Cortex of kidney (tissue), 1 donor: ENCODE measurements around the gene ARHGAP10.

Source experiments
- DNase-seq: peaks from one replicate; lab custom pipeline; 2025; lab: John Stamatoyannopoulos, UW

Gene ARHGAP10, protein sequence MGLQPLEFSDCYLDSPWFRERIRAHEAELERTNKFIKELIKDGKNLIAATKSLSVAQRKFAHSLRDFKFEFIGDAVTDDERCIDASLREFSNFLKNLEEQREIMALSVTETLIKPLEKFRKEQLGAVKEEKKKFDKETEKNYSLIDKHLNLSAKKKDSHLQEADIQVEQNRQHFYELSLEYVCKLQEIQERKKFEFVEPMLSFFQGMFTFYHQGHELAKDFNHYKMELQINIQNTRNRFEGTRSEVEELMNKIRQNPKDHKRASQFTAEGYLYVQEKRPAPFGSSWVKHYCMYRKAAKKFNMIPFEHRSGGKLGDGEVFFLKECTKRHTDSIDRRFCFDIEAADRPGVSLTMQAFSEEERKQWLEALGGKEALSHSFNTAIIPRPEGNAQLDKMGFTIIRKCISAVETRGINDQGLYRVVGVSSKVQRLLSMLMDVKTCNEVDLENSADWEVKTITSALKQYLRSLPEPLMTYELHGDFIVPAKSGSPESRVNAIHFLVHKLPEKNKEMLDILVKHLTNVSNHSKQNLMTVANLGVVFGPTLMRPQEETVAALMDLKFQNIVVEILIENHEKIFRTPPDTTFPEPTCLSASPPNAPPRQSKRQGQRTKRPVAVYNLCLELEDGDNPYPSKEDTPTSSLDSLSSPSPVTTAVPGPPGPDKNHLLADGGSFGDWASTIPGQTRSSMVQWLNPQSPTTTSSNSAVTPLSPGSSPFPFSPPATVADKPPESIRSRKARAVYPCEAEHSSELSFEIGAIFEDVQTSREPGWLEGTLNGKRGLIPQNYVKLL

DNA sequence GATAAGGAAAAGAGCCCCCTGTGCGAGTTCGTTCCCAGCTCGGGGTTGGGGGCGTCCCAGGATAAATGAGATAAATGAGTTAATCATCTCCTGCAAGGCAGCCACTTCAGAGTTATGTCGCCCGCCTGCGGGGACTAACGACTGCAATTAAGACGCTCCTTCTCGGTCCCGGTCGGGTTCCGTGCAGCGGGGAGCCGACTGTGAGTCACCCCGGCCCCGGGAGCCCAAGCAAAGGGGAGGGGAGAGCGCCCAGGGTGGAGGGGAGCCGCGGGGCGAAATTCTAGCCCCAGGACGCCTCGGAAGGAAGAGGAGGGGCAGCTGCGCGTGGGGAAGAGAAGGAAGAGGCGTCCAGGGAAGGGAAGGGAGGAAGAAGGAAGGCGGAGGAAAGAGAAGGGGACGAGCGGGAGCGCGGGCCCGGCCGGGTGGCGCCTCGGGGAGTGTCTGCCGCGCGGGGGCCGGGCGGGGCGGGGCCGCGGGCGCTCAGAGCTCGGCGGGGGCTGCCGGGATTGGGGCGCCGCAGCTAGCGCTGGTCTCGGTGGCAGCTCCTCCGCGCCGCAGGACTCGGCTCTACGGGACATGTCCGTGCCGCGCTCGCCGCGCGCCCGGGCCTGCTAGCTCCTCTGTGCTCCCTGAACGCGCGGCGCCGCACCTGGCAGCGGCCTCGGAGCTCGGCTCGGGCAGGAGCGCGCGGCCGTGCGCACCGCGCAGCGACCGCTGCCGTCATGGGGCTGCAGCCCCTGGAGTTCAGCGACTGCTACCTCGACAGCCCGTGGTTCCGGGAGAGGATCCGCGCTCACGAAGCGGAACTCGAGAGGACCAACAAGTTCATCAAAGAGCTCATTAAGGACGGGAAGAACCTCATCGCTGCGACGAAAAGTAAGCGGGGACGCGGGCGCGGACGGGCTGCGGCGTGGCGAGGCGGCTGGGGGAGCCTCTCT, at the start of gene ARHGAP10:
Gene ARHGAP10 (plus strand): TSS at position 509 of the 938 bp plus-strand sequence. CDS start 214 bp downstream, at position 723.
- DNase-seq: peak; percentile 29

- no peak for DNase-seq
These were observed 49.1 kb upstream of the ARHGAP10 start for GRCh38 chr4:147682755-147683154.

- DNase-seq: no peak
These were observed 48.7 kb upstream of the ARHGAP10 start for GRCh38 chr4:147683188-147683591.

DNA sequence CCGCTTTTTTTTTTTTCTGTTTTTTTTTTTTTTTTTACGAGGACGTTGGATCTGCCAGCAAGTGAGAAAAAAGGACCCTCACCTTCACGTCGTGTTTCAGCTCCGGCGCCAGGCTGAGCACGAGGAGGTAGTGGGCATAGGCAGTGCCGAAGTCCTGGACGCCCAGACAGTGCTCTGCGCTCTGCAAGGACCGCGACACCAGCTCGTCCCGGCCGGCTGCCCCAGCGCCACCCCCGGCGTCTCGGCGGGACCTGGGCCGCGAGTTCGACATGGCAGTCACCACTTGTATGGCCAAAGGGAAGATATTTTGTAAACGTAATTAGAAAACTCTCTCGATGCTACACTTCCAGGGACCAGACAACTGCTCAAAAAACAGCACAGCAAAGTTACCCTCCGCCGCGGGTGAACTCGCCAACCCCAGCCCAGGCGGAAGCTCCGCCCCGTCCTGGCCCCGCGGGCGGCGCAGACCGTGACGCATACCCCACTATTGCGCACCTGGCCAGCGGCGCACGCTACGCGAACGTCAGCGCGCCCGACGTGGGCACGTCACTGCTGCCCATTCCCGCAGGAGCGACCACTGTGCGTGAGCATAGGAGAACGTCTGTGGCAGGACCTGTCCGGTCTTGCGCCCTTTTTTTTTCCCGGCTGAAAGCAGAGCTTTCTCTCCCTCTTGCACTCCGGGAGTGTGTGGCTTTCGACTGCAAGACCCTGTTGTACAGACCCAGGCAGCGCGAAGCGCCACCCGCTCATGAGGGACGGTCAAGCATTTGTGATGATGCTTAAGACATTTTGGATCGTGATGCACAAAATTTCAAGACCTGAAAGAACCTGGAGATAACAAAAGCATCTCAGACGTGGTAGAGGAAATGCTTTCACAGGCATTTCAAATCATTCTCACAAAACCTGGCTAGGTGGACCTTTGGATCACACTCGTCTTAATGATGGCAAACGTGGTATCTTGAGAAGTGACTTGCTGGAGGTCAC, 47.9 kb upstream of the ARHGAP10 start, which contains the start of gene PRMT9:
Gene PRMT9 (minus strand): TSS at position 447 of the 984 bp plus-strand sequence. CDS start 176 bp downstream, at position 271.
- DNase-seq: peak; percentile 13

DNA sequence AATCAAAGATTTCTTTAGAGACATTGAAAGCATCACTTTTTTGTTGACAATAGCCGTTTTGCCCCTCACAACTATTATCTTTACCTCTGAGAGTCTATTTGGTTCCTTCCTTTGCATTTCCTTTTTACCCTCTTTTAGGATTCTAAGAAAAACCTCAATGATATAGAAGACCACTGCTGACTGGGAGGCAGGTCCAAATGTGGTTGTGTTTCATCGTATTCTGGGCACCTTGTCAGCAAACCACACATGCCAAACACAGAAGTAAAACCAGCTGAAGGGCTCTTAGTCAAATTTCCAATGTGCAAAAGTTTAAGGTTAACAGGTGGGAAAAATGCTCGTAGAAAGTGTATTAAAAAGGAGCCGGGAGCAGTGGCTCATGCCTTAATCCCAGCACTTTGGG, 42.8 kb upstream of the ARHGAP10 start:
- DNase-seq: no peak

- DNase-seq: no peak
These were observed 40.1 kb upstream of the ARHGAP10 start for GRCh38 chr4:147691820-147692219.

- no peak for DNase-seq
These were observed 38.7 kb upstream of the ARHGAP10 start for GRCh38 chr4:147693218-147693617.

GRCh38 chr4:147696866-147697265, 35.0 kb upstream of the ARHGAP10 start:
- DNase-seq: no peak

DNA sequence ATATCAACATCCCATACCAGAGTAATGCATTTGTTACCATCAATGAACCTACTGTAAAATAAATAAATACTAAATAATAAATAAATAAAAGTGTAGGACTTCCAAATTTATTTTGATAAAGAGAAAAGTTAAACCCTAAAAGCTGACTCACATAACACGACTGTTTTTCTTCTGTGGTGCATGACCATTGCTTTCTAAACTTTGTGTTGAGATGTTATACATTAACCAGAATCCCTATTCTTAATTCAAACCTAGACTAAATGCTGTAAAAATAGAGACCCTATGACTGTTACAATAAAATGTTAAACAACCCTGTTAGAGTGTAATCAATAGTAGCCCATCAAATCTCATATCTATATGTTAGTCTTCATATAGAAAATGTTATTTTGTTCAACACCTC, 27.0 kb upstream of the ARHGAP10 start:
- DNase-seq: no peak

DNA sequence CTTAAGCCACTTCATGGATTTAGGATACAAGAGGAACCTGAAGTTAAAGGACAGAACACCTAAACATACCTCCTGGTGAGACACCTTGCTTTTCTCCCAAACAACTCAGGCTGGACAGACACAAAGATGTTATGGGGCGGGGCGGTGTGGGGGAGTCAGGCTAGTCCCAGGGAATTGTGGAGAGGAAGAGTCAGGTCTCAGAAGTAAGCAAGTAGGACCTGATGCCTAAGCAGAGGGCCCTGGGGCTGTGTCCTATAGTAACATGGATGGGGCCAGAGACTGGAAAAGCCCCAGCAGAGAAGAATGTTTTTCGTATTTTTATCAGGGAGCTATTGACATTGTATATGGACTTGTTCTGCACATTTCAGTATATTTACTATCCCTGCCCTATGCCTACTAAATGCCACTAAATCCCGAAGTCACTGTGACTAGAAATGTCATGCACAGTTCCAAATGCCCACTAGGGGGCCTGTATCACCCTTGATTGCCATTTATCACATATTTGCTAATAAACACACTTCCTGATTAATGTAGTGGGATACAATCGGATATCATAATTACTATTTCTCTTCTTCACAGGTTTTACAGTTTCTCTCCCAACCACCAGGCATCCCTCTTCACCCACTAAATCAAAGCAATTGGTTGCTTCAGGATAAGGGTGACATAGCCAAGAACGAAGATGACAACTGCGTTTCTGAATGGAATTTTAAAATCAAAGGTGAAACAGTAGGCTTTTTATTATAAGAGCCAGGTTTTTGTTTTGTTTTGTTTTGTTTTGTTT, 23.8 kb upstream of the ARHGAP10 start:
- DNase-seq: no peak

GRCh38 chr4:147709999-147710398, 21.9 kb upstream of the ARHGAP10 start:
- DNase-seq: no peak

- DNase-seq: no peak
These were observed 17.1 kb upstream of the ARHGAP10 start for GRCh38 chr4:147714575-147715401.

DNA sequence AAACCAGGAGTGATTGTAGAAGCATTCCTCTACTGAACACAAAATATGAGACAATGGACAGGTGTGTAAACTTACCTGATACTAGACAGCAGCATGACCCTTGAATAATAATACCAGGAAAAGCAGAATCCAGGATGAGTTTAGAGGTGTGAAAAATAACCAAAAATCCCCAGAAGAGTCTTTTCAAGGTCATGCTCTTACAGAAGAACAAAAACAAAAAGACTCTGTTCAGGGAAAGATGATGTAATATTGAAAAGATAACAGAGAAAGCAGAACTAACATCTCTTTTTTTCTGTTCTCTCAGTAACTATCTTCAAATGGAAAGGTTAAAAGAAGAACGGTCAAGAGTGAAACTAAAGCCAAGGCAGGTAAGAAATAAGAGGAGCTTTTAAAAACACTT, 14.0 kb upstream of the ARHGAP10 start:
- DNase-seq: no peak

- no peak for DNase-seq
These were observed 8.6 kb upstream of the ARHGAP10 start for GRCh38 chr4:147723326-147723725.

- no peak for DNase-seq
These were observed 7.3 kb upstream of the ARHGAP10 start for GRCh38 chr4:147724468-147725201.

- no peak for DNase-seq
These were observed 6.2 kb upstream of the ARHGAP10 start for GRCh38 chr4:147725673-147726072.

DNA sequence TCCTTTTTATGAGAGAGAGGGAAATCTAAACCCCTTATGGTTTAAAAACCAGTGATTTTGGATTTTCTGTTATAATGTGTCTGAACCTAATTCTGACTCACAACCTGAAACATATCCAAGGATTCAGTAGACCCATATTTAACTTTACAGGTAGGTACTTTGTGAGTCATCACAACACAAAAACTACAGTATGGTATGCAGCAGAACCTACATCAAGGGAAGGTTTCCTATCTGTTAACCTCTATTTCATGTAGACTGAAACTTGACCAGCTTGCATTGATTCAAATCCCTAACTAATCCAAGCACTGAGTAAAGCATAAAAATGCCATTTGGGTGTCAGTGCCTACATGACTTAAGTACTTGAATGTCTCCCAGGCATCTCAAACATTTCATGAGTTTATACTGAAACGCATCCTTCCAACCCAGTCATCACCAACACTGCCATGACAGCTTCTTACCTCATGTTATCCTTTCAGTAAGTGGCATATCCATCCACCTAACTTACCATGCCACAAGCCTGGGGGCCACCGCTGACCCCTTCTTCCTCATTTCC, 4.3 kb upstream of the ARHGAP10 start:
- DNase-seq: no peak

DNA sequence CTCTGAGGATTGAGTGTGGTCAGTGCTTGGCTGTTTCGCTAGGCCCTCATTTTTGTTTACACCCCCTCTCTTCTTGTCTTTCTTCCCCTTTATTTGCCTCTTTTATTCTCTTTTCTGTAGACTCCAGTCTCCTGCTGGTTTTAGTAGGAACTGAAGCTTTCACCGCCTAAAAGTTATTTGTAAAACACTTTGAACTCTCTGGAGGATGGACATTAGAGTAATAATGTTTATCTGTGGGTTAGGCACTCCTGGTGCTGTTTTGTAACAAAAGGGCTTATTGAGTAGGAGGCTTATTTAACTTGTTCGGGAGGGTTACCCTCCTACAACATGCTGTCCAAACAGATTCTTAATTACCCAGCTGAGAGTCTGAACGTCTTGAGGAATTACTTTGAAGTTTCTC, 1.6 kb upstream of the ARHGAP10 start:
- no peak for DNase-seq
